HepG2 (cell line): ENCODE results near the gene SFI1. TPM values are rescaled to one million over a fixed set of nuclear protein-coding genes. Genes with fewer than 3 reads are reported as not detected.
A peak's percentile ranks its signal among the peaks of the same experiment; 100 is the strongest.

Experiments used
- AGO1 ChIP-seq: fragments of 200-400 bp; formaldehyde crosslinking; IDR thresholded peaks from 2 replicates; pipeline ENCODE4 v1.6.1; 2017; ENCODE audit warnings: mild to moderate bottlenecking, low read depth, low read length, moderate library complexity; ENCODE audit not compliant: poor library complexity, severe bottlenecking
- FOXK2 ChIP-seq: fragments of 450-650 bp; IDR thresholded peaks from 2 replicates; pipeline ENCODE4 v1.6.1; 2016
- GABPB1 ChIP-seq: IDR thresholded peaks from 2 replicates; pipeline ENCODE4 v1.6.1; 2016; ENCODE audit warnings: mild to moderate bottlenecking, missing genetic modification reagents, moderate library complexity, missing compliant biosample characterization
- HIVEP1 ChIP-seq: sonication (generic); formaldehyde crosslinking; IDR thresholded peaks from 2 replicates; pipeline ENCODE4 v1.4.0; 2020; ENCODE audit warnings: mild to moderate bottlenecking, missing genetic modification reagents
- RAD21 ChIP-seq: fragments of 450-650 bp; formaldehyde crosslinking; IDR thresholded peaks from 2 replicates; pipeline ENCODE4 v1.5.0; 2020; ENCODE audit warnings: mild to moderate bottlenecking
- SNAPC2 ChIP-seq: sonication (generic); formaldehyde crosslinking; IDR thresholded peaks from 2 replicates; pipeline ENCODE4 v1.8.1; 2022; ENCODE audit warnings: mild to moderate bottlenecking, missing genetic modification reagents
- SRSF1 ChIP-seq: fragments of 200-400 bp; formaldehyde crosslinking; optimal IDR thresholded peaks from 2 replicates; pipeline ENCODE3; 2017; ENCODE audit warnings: mild to moderate bottlenecking, low read depth, low read length, moderate library complexity
- TEAD3 ChIP-seq: optimal IDR thresholded peaks from 2 replicates; pipeline ENCODE3; 2016; ENCODE audit warnings: borderline replicate concordance
- TP53 ChIP-seq: sonication (generic); formaldehyde crosslinking; conservative IDR thresholded peaks from 2 replicates; pipeline ENCODE4 v1.4.0; 2020; ENCODE audit warnings: missing genetic modification reagents
- U2AF1 ChIP-seq: fragments of 200-400 bp; formaldehyde crosslinking; optimal IDR thresholded peaks from 2 replicates; pipeline ENCODE3; 2017; ENCODE audit warnings: mild to moderate bottlenecking, low read depth, low read length
- ZBTB26 ChIP-seq: IDR thresholded peaks from 2 replicates; pipeline ENCODE4 v1.6.1; 2016; ENCODE audit warnings: missing compliant biosample characterization, missing genetic modification reagents, borderline replicate concordance
- ZBTB39 ChIP-seq: sonication (generic); formaldehyde crosslinking; IDR thresholded peaks from 2 replicates; pipeline ENCODE4 v1.5.0; 2020; ENCODE audit warnings: missing genetic modification reagents
- ZFP1 ChIP-seq: IDR thresholded peaks from 2 replicates; pipeline ENCODE4 v1.6.1; 2016
- ZNF513 ChIP-seq: sonication (generic); formaldehyde crosslinking; conservative IDR thresholded peaks from 2 replicates; pipeline ENCODE4 v1.5.0; 2020; ENCODE audit warnings: missing genetic modification reagents
- ZNF580 ChIP-seq: IDR thresholded peaks from 2 replicates; pipeline ENCODE4 v1.6.1; 2016; ENCODE audit warnings: low read depth, borderline replicate concordance
- polyA plus RNA-seq, 8 experiments: library from polyadenylated mRNA; depleted of rRNA in 3 of 8; stranded (reverse) in 7 of 8; unstranded in 1 of 8; fragments of >200 nt; fragmentation: Illumina TruSeq in 4 of 8; extraction: Trizol in 4 of 8; gene quantifications; 2 replicates each; pipeline versions ENCODE4 v1.2.1 to v1.2.3, GENCODE V29; 2011 to 2016; ENCODE audit warnings: low read depth in 4 of 8, missing spikeins in 1 of 8, mixed read lengths in 1 of 8; ENCODE audit not compliant: insufficient read depth in 1 of 8
- total RNA-seq, 5 experiments: library from RNA; depleted of rRNA; stranded (reverse); fragments of >200 nt; fragmentation: Illumina TruSeq; extraction: Trizol; gene quantifications; 2 replicates each; pipeline ENCODE4 v1.2.3, GENCODE V29; 2016; ENCODE audit warnings: low read depth in 1 of 5
- TF ChIP-seq, protein P1 (sequence below): IDR thresholded peaks from 2 replicates; pipeline ENCODE4 v1.4.0; 2020; ENCODE audit warnings: mild to moderate bottlenecking, missing genetic modification reagents
- TF ChIP-seq, protein P2 (sequence below): sonication (generic); formaldehyde crosslinking; IDR thresholded peaks from 2 replicates; pipeline ENCODE4 v1.4.0; 2020; ENCODE audit warnings: missing genetic modification reagents, mild to moderate bottlenecking, borderline replicate concordance

SFI1 gene
- total and polyA plus RNA-seq, 2 of the 13 experiments (the other 11 are each of a cell fraction or from before 2014, with no cell fraction given): 20.5 to 40.1 TPM

- TF ChIP-seq, protein P1, sequence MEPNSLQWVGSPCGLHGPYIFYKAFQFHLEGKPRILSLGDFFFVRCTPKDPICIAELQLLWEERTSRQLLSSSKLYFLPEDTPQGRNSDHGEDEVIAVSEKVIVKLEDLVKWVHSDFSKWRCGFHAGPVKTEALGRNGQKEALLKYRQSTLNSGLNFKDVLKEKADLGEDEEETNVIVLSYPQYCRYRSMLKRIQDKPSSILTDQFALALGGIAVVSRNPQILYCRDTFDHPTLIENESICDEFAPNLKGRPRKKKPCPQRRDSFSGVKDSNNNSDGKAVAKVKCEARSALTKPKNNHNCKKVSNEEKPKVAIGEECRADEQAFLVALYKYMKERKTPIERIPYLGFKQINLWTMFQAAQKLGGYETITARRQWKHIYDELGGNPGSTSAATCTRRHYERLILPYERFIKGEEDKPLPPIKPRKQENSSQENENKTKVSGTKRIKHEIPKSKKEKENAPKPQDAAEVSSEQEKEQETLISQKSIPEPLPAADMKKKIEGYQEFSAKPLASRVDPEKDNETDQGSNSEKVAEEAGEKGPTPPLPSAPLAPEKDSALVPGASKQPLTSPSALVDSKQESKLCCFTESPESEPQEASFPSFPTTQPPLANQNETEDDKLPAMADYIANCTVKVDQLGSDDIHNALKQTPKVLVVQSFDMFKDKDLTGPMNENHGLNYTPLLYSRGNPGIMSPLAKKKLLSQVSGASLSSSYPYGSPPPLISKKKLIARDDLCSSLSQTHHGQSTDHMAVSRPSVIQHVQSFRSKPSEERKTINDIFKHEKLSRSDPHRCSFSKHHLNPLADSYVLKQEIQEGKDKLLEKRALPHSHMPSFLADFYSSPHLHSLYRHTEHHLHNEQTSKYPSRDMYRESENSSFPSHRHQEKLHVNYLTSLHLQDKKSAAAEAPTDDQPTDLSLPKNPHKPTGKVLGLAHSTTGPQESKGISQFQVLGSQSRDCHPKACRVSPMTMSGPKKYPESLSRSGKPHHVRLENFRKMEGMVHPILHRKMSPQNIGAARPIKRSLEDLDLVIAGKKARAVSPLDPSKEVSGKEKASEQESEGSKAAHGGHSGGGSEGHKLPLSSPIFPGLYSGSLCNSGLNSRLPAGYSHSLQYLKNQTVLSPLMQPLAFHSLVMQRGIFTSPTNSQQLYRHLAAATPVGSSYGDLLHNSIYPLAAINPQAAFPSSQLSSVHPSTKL (CRISPR knock-in tag): peak; percentile 61
- TF ChIP-seq FOXK2 (no peak), GABPB1 (no peak), RAD21 (no peak), TP53 (CRISPR knock-in tag) (no peak), U2AF1 (no peak), ZBTB39 (CRISPR knock-in tag) (no peak), AGO1 (no peak), ZBTB26 (no peak), SNAPC2 (CRISPR knock-in tag) (no peak), HIVEP1 (CRISPR knock-in tag) (no peak), TEAD3 (CRISPR knock-in tag) (peak; percentile 31), SRSF1 (no peak), ZFP1 (CRISPR knock-in tag) (no peak), ZNF513 (no peak), ZNF580 (CRISPR knock-in tag) (no peak)
- TF ChIP-seq, protein P2, sequence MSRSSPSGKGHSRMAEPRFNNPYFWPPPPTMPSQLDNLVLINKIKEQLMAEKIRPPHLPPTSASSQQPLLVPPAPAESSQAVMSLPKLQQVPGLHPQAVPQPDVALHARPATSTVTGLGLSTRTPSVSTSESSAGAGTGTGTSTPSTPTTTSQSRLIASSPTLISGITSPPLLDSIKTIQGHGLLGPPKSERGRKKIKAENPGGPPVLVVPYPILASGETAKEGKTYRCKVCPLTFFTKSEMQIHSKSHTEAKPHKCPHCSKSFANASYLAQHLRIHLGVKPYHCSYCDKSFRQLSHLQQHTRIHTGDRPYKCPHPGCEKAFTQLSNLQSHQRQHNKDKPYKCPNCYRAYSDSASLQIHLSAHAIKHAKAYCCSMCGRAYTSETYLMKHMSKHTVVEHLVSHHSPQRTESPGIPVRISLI (CRISPR knock-in tag): no peak
Observed at GRCh38 chr22:31646186-31647019, 150.1 kb downstream of the SFI1 start (continued).
